Kidney tubule cell (primary cell): ENCODE data around the gene USP4.
"Not testable (repeated sequence)": the region's sequence is repeated elsewhere in the genome, so short reads cannot be mapped to it uniquely, and the experiment has no call there.

Experiments used
- DNase-seq: peaks from one replicate; pipeline ENCODE4 v3.0.0-alpha.2; 2018; ENCODE audit warnings: low spot score

The USP4 gene

DNA sequence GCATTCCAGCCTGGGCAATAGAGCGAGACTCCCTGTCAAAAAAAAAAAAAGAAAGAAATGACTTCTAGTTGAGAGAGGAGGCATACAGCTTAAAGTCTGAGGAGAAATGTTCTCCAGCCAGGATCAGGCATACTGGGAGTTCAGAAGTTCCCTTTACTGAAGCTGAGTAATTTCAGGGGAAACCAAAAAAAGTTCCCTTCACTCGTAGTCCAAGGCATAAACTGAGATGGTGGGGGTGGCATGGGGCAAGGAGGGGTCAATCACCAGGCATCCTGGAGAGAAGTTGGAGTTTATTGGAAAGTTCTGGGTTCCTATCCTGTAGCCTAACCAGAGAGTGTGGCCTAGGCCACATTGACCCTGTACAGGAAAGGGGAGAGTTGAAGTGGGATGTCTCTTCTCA is 12.4 kb upstream of the USP4 start:
- no peak for DNase-seq

DNA sequence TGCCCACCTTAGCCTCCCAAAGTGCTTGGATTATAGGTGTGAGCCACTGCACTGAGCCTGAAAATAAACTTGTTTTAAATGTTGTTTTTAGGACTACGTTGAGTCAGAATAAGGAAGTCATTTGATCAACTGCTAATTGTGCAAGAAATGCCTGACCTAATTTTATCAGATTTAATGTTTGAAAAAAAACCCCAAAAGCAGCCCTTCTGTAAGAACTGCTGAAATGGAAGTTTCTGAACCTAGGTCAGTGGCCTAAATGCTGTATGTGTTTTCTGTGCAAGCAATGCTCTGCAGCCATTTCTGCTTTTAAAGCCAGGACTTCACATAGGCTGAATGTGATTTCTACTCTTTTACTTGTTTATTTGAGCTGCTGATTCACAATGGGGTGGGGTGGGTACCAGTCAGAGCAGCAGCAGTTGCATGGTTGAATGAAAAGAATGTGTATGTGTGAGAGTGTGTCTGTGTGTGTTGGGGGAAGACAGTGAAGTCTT is 11.7 kb upstream of the USP4 start:
- peak; percentile 94 for DNase-seq

DNA sequence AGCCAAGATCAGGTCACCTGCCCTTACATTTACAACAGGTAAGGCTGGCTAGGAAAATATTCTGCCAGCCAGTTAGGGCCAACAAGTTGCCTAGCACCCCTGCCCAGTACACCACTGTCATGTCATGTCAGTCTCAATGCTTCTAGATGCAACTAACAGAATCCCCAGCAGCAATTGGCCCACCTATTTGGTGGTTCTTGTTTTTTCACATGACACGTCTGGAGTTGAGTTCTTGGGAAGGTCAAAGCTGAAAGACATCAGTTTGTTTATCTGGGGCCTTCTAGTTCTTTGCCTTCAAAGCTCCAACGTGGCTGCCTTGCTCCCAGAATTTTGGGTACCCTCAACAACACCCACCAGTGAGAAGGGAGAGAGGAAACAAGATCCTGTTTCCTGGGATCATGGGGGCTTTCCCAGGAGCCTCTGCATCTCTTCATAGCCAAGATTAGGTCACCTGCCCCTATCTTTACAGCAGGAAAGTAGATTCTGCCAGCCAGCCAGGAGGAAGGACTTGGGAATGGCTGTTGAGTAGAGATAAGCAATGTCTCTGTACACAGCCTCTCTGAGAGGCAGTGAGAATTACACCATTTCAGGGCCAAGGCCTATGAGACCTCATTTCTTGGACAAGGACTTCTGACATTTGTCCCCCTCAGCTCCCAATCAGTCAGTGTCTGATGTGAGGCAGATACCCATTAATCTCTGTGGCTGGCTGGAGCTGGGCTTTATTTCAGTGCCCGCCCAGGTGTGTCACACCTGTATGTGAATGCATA is 9.7 kb upstream of the USP4 start:
- no peak for DNase-seq

DNA sequence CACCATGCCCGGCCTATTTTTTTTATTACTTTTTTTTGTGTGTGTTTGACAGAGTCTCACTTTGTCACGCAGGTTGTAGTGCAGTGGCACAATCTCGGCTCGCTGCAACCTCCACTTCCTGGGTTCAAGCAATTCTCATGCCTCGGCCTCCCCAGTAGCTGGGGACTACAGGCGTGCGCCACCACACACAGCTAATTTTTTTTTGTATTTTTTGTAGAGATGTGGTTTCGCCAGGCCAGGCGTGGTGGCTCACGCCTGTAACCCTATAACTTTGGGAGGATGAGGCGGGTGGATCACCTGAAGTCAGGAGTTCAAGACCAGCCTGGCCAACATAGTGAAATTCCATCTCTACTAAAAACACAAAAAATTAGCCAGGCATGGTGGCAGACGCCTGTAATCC is 8.5 kb upstream of the USP4 start:
- DNase-seq, result not testable (repeated sequence)

DNA sequence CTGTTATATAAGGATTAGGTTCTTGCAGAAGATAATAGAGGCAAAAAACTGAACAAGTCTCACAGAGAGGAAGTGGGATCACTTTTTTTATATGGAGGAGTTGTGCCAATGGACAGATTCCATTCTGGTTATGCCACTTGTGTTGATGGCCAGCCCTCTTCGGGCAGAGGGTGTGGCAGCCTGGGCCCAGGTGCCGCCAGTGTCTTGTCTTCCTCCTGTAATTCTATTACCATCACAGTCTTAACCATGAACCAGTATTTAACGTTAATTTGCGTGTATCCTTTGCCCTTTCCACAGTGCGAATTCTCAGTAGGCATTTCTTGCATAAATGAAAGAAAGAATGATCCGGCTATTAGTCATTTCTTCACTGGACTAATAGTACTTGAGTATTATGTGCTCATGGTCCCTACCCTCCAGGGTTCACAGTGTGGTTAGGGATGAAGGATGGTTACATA is 7.0 kb upstream of the USP4 start:
- DNase-seq, result peak; percentile 57

DNA sequence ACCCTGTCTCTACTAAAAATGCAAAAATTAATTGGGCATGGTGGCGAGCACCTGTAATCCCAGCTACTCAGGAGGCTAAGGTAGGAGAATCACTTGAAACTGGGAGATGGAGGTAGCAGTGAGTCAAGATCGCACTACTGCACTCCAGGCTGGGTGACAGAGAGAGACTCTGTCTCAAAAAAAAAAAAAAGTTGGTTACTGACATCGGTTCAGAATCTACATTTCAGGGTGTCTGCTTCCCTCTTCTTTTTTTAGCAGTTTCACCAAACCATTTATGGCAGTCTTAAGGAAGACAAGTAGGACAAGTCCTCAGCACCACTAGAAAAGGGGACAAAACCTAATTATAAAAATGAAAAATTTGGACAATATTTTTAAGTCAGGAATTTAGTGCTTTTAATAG is 3.3 kb upstream of the USP4 start:
- no peak for DNase-seq

DNA sequence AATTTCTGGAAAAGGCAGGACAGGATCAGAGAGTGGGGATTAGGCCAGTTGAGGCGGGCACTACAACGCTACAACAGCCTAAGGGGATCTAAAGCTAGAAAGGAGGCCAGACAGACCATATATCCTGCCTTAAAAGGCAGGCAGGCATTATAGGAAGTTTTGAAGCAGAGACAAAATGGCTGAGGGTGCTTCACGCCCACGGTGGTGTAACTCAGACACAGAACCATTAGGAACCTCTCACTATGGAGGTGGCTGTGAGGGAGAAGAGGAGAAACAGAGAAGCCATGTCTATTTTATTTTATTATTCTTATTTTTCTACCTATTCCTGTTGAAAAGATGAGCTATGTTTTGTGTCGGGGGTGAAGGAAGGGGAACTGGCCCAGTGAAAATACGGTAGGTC is 2.1 kb upstream of the USP4 start:
- DNase-seq, result no peak

DNA sequence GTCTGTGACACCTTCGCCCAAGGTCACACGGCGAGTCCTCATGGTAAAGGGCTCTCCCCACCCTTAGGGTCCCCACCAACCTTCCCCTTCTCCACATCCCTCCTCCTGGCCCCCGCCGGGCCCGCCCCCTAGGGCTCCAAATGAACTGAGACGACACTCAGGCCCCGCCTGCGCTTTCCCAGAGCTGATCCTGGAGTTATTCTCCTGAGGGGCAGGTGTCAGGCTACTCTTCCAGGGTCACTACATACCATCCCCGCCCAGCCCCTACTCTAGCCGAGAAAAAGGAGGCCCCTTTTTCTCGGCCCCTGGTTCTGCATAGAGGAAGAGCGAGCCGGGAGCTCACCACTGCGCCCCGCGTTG is 292 bp downstream of the USP4 start:
- DNase-seq, result no peak

DNA sequence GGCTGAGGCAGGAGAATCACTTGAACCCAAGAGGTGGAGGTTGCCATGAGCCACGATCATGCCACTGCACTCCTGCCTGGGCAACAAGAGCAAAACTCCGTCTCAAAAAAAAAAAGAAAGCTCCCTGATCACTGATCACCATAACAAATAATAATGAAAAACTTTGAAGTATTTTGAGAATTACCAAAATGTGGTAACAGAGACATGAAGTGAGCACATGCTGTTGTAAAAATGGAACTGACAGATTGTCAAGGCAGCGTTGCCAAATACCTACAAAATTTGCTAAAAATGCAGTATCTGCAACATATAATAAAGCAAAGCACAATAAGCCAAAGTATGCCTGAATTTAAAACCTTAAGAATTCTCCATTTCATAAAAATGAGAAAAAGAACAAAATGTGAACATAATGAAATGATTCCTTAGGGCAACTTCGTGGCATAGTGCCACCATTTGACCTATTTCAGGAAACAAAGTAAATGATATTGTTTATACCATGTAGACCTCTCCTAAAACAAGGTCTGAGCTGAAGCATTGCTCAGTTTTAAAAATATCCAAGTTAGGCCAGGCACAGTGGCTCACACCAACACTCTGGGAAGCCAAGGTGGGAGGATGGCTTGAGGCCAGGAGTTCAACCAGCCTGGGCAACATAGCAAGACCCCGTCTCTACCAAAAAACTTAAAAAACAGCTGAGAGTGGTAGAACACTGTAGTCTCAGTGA is 5.8 kb downstream of the USP4 start:
- DNase-seq, result no peak

DNA sequence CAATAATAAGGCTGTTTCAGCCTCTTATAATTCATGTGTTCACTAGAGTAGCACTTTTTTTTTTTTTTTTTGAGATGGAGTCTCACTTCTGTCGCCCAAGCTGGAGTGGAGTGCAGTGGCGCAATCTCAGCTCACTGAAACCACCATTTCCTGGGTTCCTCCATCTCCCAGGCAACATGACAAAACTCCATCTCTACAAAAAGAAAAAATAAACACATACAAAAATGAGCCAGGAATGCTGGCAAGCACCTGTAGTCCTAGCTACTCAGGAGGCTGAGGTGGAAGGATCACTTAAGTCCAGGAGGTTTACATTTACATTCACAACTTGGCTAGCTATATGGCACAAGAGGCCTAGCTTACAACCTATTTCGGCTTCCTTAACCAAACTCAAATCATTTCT is 6.8 kb downstream of the USP4 start:
- no peak for DNase-seq

DNA sequence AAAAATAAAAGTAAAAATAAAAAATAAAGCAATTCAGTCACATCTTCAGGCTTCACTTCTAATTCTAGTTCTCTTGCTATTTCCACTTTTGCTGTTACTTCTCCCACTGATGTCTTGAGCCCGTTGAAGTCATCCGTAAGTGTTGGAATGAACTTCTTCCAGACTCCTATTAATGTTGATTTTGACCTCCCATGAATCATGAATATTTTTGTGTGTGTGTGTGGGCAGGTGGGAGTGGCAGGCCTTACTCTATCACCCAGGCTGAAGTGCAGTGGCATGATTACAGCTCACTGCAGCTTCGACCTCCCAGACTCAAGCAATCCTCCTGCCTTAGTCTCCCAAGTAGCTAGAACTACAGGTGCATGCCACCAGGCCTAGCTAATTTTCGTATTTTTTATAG is 10.7 kb downstream of the USP4 start:
- DNase-seq, result no peak

DNA sequence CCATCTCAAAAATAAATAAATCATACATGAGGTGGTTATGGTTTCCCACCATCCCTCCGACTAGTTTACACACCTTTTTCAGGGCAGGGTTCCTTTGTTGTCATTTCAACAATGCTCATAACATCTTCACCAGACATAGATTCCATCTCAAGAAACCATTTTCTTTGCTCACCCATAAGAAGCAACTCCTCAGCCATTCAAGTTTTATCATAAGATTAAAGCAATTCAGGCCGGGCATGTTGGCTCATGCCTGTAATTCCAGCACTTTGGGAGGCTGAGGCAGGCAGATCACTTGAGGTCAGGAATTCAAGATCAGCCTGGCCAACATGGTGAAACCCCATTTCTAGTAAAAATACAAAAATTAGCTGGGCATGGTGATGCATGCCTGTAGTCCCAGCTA is 11.5 kb downstream of the USP4 start:
- DNase-seq, result not testable (repeated sequence)

DNA sequence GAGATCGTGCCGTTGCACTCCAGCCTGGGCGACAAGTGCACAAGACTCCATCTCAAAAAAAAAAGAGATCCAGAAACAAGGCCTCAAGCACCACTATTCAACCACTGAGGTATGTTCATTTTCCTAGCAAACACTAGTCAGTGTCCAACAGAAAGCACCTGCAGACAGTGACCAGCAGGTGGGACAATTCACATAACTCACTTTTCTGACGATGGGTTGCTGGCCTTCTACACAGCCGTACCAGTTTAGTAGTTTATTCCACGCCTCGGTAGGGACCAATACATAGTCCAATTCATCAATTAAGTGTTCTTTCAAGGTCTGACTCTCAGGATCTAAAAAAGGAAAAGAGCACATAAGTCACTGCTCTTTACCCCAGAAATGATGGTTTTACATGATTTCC is 12.4 kb downstream of the USP4 start:
- DNase-seq, result no peak

DNA sequence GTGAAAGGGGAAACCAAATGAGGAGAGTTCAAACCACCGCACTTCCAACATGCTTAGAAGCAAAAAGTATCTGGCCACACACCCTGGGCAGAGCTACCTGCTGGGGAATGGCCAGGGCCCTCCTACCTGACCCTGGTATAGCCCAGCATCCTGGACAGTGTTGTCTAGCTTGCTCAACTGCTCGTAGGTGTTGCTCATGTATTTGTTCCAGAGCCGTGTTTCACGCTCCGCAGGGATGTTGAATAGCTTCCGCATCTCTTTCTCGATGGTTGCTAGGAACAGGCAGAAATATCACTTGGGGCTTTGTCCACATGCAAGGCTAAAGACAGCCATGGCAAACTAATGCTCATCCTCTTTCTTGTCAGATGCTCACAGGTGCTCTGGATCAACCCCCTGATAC is 15.1 kb downstream of the USP4 start:
- DNase-seq, result no peak

DNA sequence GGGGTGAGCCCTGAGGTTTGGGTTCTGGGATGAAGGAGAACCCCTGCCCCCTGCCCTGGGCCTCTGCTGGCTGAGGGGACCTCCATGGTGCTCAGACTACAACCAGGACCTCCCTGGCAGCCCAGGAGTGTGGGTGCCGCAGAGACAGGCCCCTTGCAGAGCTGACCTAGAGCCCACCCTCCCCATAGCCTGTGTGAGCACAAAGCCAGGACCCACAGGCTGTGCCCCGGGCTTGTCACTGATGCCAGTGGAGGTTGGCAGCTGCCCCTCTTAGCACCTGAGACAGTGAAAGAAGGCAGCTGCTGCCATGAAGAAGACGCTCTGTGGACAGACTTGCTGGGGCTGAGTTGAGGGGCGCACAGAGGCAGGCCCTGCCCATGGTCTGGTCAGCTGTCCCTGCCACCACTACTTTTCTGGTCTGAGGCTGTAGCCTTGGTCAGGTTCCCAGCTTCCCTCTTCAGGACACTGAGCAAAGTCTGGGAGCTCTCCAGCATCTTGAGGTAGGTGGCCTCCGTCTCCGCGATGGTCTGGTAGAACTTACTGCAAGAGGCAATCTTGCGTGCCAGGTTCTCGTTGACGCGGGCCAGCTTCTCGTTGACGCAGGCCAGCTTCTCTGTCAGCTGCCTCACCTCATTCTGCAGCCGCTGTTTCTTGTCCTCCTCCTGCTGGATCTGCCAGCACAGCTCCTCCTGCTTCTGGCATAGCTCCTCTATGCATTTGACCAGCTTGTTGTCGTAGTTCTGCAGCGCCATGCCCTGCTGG is 23.0 kb downstream of the USP4 start:
- no peak for DNase-seq

DNA sequence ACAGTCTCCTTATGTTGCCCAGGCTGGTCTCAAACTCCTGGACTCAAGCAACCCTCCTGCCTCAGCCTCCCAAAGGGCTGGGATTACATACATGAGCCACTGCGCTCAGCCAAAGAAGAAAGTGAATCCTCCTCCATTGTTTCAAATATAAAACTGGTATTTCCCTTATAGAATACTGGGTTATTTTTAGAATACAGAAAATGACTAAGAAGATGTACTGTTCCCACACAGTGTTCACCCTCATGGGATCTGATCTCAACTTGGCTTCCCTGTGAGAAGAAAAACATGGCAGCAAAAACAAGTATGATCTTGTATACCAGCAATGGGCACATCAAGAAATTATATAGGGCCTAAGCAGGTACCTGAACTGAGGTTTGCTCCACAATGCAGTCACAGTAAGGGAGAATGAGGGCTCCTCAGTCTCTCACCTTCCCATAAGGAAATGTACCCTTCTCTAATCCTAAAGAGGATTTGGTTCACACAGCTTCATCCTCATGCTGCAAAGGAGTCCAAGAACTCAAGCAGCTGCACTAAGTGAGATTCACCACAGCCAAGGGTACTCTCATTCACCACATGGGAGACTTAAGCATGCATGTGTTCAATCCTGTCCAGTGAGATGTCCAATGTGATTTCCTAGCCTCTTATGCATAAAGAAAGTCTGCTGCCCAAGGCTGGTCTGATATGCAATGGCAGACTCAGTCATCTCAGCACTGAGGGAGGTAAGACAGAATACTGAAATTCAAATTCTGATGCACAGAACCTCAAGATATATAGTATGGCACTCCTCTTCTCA is 25.8 kb downstream of the USP4 start:
- DNase-seq, result no peak

DNA sequence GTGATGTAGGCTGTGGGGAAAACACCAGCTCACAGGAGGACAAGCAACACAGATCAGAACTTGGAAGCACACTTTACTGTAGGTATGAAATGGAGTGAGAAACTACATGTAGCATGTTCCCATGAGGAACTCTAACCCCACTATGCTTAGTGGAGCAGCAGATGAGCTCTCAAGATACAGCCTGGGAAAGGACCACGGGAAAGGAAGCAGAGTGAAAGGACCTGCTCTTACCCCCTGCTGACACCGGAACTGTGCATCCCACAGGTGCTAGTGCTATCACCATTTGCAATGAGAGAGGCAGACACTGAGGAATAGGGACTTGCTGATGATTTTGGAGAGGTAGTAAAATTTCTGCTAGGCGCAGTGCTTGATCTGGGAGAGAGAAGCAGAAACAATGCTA is 28.6 kb downstream of the USP4 start:
- no peak for DNase-seq

DNA sequence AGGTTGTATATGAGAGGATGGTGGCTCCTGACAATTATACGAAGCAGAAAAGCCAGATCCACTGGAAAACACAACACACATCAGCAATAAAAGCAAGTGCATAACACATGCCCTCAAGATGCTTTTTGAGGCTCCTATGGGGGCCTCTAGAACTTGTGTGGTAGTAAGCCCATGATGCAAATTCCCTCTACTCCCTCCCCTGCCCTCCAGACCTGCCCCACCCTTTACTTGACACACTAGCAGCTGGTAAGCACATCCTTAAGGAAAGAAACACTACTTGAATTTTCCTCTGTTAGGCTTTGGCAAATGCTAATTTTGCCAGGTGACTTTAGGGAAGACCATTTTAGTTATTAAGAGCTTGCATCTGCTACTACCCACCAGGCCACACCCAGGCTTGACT is 29.2 kb downstream of the USP4 start:
- no peak for DNase-seq

DNA sequence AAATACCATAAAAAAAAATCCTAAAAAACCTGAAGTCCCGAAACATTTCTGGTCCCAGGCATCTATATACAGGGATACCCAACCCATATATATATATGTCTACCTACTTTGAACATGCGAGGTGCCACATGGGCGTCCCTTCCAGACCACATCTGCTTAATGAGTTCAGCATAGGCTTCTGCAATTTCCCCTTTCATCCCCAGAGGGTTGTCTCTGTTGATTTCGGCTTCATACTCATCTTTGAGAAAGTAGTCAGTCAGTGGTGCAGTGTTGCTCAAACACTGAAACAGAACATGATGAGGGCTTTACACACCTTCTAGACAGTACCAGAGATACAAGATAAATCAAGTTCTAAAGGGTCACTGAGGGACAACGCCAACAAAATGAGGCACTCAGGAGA is 34.2 kb downstream of the USP4 start:
- no peak for DNase-seq

DNA sequence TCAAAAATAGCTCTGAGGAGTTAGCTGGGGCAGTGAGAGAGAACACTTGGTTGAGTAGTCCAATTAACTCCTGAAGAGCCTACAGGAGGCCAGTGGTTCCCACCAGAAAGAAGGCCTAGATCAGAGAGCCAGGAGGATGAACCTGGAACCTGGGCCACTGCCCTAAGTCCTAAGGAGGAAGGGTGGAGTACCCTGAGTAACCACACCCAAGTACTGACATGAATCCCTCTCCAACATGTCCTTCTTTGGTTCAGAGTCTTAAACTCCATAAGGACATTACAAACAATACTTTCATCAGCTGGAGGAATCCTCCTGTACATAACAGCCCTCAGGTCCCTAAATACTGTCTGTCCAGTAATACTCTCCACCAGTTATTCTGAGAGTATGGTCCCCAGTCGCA is 37.2 kb downstream of the USP4 start:
- no peak for DNase-seq

DNA sequence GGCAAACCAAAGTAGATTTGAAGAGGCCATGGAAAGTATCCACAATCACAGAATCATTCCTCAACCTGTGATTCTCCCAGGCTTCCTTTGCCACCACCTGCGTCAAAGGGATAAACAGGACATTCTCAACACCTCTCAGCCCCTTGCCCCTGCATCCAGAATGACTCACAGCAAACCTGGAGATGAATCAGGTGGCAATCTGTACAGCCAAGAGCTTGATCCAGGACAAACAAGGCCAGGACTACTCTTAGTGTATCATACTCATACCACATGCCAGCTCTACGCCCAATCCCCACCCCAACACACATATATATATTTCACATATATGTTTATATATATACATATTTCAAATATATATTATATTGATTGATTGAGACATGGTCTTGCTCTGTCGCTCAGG is 39.3 kb downstream of the USP4 start:
- no peak for DNase-seq

DNA sequence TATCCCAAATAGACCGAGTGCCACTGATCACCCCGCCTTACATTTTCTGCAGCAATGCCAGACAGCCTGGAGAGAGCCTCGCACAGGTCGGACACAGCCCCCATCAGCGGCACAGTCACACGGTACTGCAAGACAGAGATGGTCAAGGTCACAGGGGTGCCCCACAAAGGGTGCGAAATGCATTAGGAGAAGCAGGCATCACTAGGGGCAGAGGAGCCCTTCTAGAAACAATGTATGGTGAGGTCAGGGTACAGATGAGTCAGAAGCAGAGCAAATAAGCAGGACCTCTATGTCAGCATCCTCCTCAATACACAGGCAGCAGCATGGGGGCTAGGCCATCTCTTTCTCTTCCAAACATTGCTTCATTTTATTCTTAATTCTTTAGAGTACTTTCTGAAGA is 41.3 kb downstream of the USP4 start:
- no peak for DNase-seq
